Activated gamma-delta T cell (primary cell): ENCODE data around the gene SLC1A1.

Source experiments
- DNase-seq: peaks from one replicate; lab custom pipeline; 2025; lab: John Stamatoyannopoulos, UW

The SLC1A1 gene

GRCh38 chr9:4618700-4619099, 128.4 kb downstream of the SLC1A1 start:
- DNase-seq, result no peak

DNA sequence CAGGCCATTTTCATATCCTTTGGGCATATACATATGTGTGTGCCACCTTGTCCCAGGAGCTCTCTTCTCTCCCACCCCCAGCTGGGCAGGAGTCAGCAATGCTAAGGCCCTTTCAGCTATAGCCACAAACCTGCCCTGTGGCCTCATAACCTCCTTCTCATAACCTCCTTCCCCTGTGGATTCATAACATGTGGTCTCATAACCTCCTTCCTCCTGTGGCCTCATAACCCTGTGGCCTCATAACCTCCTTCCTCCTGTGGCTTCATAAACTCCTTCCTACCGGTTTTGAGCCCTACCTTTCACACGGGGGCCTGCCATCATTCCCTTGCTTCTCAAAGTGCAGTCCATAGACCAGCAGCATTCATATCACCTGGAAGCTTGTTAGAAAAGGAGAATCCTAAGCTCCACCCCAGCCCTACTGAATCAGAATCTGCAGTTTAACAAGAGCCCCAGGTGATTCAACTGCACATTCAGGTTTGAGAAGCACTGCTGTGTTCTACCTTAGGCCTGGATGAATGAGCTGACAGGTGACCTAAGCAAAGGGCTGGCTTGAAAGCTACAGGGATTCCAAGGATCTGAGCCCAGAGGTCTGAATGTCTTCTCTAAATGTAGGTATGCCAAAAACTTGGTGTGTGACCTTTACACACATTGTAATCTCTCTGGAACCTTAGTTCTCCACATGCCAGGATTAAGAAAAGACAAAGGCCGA, 129.9 kb downstream of the SLC1A1 start:
- DNase-seq, result no peak

DNA sequence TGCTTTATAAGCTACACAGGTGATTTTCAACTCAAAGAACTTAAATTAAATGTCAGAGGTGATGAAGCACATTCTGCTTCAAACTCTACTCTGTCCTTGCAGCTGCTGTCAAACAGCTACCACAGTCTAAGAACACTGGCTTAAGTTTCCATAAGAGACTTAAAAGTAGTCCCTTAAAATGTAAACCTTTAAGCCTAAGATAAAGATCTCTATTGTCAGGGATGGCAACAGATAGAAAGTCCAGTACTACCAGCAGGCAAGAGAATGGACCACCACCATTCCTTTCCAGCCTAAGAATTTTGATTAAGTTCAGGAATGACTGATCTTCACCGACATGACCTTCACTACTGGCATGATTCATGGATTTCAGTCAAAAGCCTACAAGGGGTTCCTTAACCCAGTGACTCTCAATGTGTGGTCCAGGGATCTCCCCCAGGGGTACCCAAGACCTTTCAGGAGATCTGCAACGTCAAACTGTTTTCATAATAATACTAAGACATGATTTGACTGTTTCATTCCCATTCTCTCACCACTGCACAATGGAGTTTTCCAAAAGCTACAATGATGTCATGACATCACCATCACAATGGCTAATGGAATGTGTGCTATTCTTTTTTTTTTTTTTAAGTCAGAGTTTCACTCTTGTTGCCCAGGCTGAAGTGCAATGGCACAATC, 130.8 kb downstream of the SLC1A1 start:
- no peak for DNase-seq

DNA sequence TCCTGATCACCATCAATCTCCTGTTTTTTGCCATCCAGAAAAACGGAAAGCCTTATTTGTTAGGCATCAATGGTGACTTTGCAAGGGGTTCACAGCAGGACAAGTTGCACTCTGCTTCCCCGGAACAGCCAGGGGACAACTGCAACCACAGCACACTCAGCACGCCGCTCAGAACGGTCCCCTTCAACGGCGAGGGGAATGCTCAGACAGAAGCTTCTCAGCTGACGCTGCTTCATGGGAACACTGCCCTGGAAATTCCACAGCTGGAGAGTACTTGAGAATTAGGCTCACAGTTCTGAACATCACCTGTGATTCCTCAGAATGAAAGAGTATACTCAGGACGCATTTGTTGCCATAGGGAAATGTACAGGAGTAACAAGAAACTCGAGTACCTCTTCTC, 131.7 kb downstream of the SLC1A1 start:
- DNase-seq, result no peak

GRCh38 chr9:4630836-4631235, 140.6 kb downstream of the SLC1A1 start:
- DNase-seq, result no peak
